K562 (cell line): Measurements from ENCODE around the gene DHX38. TPM values are rescaled to one million over a fixed set of nuclear protein-coding genes. Genes with fewer than 3 reads are reported as not detected.

Experiments
- ATAC-seq: fragments of 200-7000 bp; cut with Tn5 transposase; 3 replicates; pipeline ENCODE4 v1.9.1; 2020; ENCODE audit warnings: moderate library complexity
- BruUV-seq: library from RNA; stranded (reverse); fragments of 400-500 nt; replicated peaks from 2 replicates; lab custom pipeline; 2021; lab: Mats Ljungman, UMichigan
- CTCF ChIA-PET: fragments of 300-600 bp; formaldehyde crosslinking; extraction: SDS; loops from one replicate; lab custom pipeline; 2021; ENCODE audit warnings: low intra/inter-chr PET ratio; lab: Yijun Ruan, JAX
- POLR2A ChIA-PET: fragments of 300-600, 350-650 bp; sonication (Branson Sonifier 250); formaldehyde crosslinking; extraction: SDS; loops from one replicate; lab custom pipeline; 2021; ENCODE audit warnings: antibody characterized with exemption, inconsistent platforms; lab: Yijun Ruan, JAX
- DNase-seq, 4 experiments: peaks; one replicate each; pipeline versions ENCODE4 v3.0.0 to v3.0.0-alpha.2; 2011 to 2018; ENCODE audit warnings: low spot score in 3 of 4, mixed read lengths in 3 of 4; ENCODE audit errors: extremely low read depth in 1 of 4
- FAIRE-seq: peaks from 2 replicates; lab custom pipeline; 2011; peaks lifted over from hg19 to GRCh38; lab: Jason Lieb, UNC
- H2AFZ ChIP-seq: 2 replicates; pipeline ENCODE4 v1.6.0; 2011; ENCODE audit warnings: low read depth, low read length, control low read depth, inconsistent platforms
- H3K27ac ChIP-seq: fragments of 200-600 bp; 3 replicates; pipeline ENCODE4 v1.8.0; 2011; ENCODE audit warnings: low read depth, mild to moderate bottlenecking, control low read depth, inconsistent platforms, low read length, moderate library complexity, mixed read lengths; ENCODE audit errors: extremely low read depth
- H3K27me3 ChIP-seq, 2 experiments: fragments of 300-600 bp in 1 of 2; 2 replicates in 1 of 2; 3 replicates in 1 of 2; pipeline versions ENCODE4 v1.6.0 to v1.8.0; 2011; ENCODE audit warnings: inconsistent platforms in 2 of 2, low read length in 2 of 2, mild to moderate bottlenecking in 1 of 2, mixed read lengths in 1 of 2, moderate library complexity in 1 of 2; ENCODE audit not compliant: control insufficient read depth in 2 of 2, insufficient read depth in 2 of 2
- H3K36me3 ChIP-seq: fragments of 300-600 bp; 3 replicates; pipeline ENCODE4 v1.8.0; 2011; ENCODE audit warnings: mild to moderate bottlenecking, low read length, inconsistent platforms; ENCODE audit not compliant: control insufficient read depth, insufficient read depth
- H3K4me1 ChIP-seq, 2 experiments: fragments of 200-600 bp in 1 of 2; replicated peaks in 1 of 2; 2 replicates in 1 of 2; 3 replicates in 1 of 2; pipeline versions ENCODE4 v1.5.1 to v1.8.0; 2011; ENCODE audit warnings: inconsistent platforms in 2 of 2, low read length in 2 of 2, mild to moderate bottlenecking in 1 of 2, mixed read lengths in 1 of 2, moderate library complexity in 1 of 2; ENCODE audit not compliant: control insufficient read depth in 2 of 2, insufficient read depth in 2 of 2
- H3K4me2 ChIP-seq: 2 replicates; pipeline ENCODE4 v1.6.1; 2011; ENCODE audit warnings: low read length, control low read depth, inconsistent platforms, mixed read lengths; ENCODE audit not compliant: insufficient read depth
- H3K4me3 ChIP-seq: fragments of 200-600 bp; sonication (generic), shearing (Covaris generic); 2 replicates; pipeline ENCODE4 v1.5.1; 2016; ENCODE audit warnings: control low read depth, inconsistent platforms
- H3K79me2 ChIP-seq: fragments of 200-600 bp; 3 replicates; pipeline ENCODE4 v1.8.0; 2011; ENCODE audit warnings: low read length, inconsistent platforms; ENCODE audit not compliant: control insufficient read depth, insufficient read depth
- H3K9ac ChIP-seq, 2 experiments: 2 replicates each; pipeline versions ENCODE4 v1.6.0 to v1.6.1; 2011; ENCODE audit warnings: low read depth in 2 of 2, low read length in 2 of 2, control low read depth in 1 of 2, inconsistent platforms in 1 of 2, mild to moderate bottlenecking in 1 of 2, mixed read lengths in 1 of 2; ENCODE audit not compliant: insufficient read depth in 1 of 2
- H3K9me1 ChIP-seq: one replicate; pipeline ENCODE4 v1.6.0; 2011; ENCODE audit warnings: inconsistent platforms, mild to moderate bottlenecking, low read length, moderate library complexity; ENCODE audit not compliant: control insufficient read depth, insufficient read depth
- H3K9me3 ChIP-seq: replicated peaks from 2 replicates; pipeline ENCODE4 v1.5.1; 2011; ENCODE audit warnings: low read depth, low read length, inconsistent platforms; ENCODE audit not compliant: control insufficient read depth, insufficient read depth
- H4K20me1 ChIP-seq: replicated peaks from 2 replicates; pipeline ENCODE4 v1.6.1; 2011; ENCODE audit warnings: low read length, inconsistent platforms, mixed read lengths; ENCODE audit not compliant: control insufficient read depth, insufficient read depth
- ATF1 ChIP-seq, 2 experiments: fragments of 450-650 bp in 1 of 2; IDR thresholded peaks; 2 replicates each; pipeline ENCODE4 v1.6.1; 2016; ENCODE audit warnings: missing compliant biosample characterization in 1 of 2, missing genetic modification characterization in 1 of 2
- CBX8 ChIP-seq: fragments of 200-600 bp; sonication (generic); IDR thresholded peaks from 2 replicates; pipeline ENCODE4 v1.6.1; 2012; ENCODE audit warnings: borderline replicate concordance, mixed run types, low read depth, mild to moderate bottlenecking, moderate library complexity, mixed read lengths, low read length, control low read depth, inconsistent platforms; ENCODE audit not compliant: poor library complexity, severe bottlenecking; ENCODE audit errors: extremely low read depth
- HIVEP1 ChIP-seq: fragments of 250-450 bp; sonication (Bioruptor Pico); IDR thresholded peaks from 2 replicates; pipeline ENCODE4 v1.4.0; 2020; ENCODE audit warnings: mild to moderate bottlenecking
- HNRNPH1 ChIP-seq: fragments of 200-400 bp; formaldehyde crosslinking; optimal IDR thresholded peaks from 2 replicates; pipeline ENCODE3; 2017; ENCODE audit warnings: low read depth, mild to moderate bottlenecking, low read length, moderate library complexity
- MECOM ChIP-seq: fragments of 250-450 bp; sonication (Bioruptor Pico); IDR thresholded peaks from 2 replicates; pipeline ENCODE4 v1.8.0; 2022; ENCODE audit warnings: inconsistent platforms
- RCOR1 ChIP-seq, 2 experiments: IDR thresholded peaks; 2 replicates each; pipeline ENCODE4 v1.6.1; 2012; ENCODE audit warnings: low read depth in 2 of 2, low read length in 2 of 2, borderline replicate concordance in 1 of 2, improper control_type of control experiment in 1 of 2
- SIN3A ChIP-seq, 2 experiments: fragments of 150-350 bp in 1 of 2; IDR thresholded peaks; 2 replicates each; pipeline ENCODE4 v1.6.1; 2011 to 2016; ENCODE audit warnings: borderline replicate concordance in 2 of 2, low read depth in 2 of 2, low read length in 2 of 2, mild to moderate bottlenecking in 2 of 2, moderate library complexity in 2 of 2; ENCODE audit not compliant: control insufficient read depth in 1 of 2
- ZNF644 ChIP-seq: fragments of 200-800 bp; sonication (Bioruptor generic); IDR thresholded peaks from 2 replicates; pipeline ENCODE4 v1.6.1; 2016; ENCODE audit warnings: low read depth, missing genetic modification characterization, missing compliant biosample characterization
- in situ Hi-C: fragments of 300-500 bp; cut with MboI; formaldehyde crosslinking; loops from 4 replicates; pipeline ENCODE4 v1.15.0; 2018; ENCODE audit warnings: inconsistent platforms, mixed read lengths
- intact Hi-C: fragments of 100-400 bp; cut with micrococcal nuclease; formaldehyde crosslinking; loops from 2 replicates; pipeline ENCODE4 v1.14.2; 2022
- polyA plus RNA-seq, 8 experiments: library from polyadenylated mRNA; depleted of rRNA in 4 of 8; stranded (reverse) in 5 of 8; unstranded in 3 of 8; fragments of >200 nt; fragmentation: Nextera tagmentation in 2 of 8; fragmentation: Illumina TruSeq in 1 of 8; extraction: Ambion mirVana in 2 of 8; extraction: Trizol in 1 of 8; gene quantifications; 2 replicates each; pipeline versions ENCODE4 v1.2.1 to v1.2.3, GENCODE V29; 2011 to 2014; ENCODE audit warnings: inconsistent platforms in 1 of 8, missing spikeins in 1 of 8
- total RNA-seq, 7 experiments: library from RNA; depleted of rRNA in 6 of 7; stranded (reverse); fragments of >200 nt in 6 of 7; fragmentation: Illumina TruSeq in 2 of 7; extraction: Trizol in 2 of 7; gene quantifications; 2 replicates each; pipeline versions ENCODE4 v1.2.1 to v1.2.3, GENCODE V29; 2011 to 2021; ENCODE audit warnings: low replicate concordance in 1 of 7
- TF ChIP-seq, protein P1 (sequence below): sonication (generic); formaldehyde crosslinking; IDR thresholded peaks from 2 replicates; pipeline ENCODE4 v1.8.1; 2023; ENCODE audit warnings: mild to moderate bottlenecking, missing genetic modification reagents

DHX38 gene
- total and polyA plus RNA-seq, 9 of the 15 experiments (the other 6 are each of a cell fraction or from before 2014, with no cell fraction given), result 2.8 to 76.8 (median 40.8) TPM

DNA sequence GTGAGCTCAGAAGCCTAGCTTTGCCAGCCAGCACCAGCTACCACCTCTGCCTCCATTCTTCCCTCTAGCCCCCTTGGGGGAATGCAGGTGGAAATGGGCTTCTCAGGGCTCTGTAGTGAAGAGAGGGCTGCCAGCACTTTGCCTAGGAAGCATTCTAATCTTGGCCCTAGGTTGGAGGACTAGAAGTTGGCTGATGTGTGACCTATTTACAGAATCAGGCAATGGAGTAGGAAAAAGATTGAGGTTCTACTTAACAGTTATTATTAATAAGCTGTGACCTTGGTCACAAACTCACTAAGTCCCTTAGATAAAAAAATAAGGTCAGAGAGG, 19.9 kb downstream of the DHX38 start:
- intact Hi-C loops, result no loop called here
- no TSS peak for BruUV-seq
- peaks cover 4% of the 10 kb centered on the region for H3K9me1 ChIP-seq
- ATAC-seq (no peak), DNase-seq (no peak), FAIRE-seq (no peak)
- H3K79me2 ChIP-seq, result no peaks in the 10 kb centered on the region
- H3K4me3 ChIP-seq, result no peak overlapping the region
- no peak overlapping the region for H3K27ac ChIP-seq
- H3K9me3 ChIP-seq, result no peaks in the 10 kb centered on the region
- H3K27me3 ChIP-seq, result peaks cover 0 to 3% of the 10 kb centered on the region in 2 experiments; a peak in 1 of 5 replicates
- TF ChIP-seq RCOR1 (IDR thresholded peaks at IDR 0.05; ENCODE audit: borderline replicate concordance in 1 of 2, low read depth in 2 of 2, low read length in 2 of 2) (no peak), SIN3A (IDR thresholded peaks at IDR 0.05; ENCODE audit: borderline replicate concordance in 2 of 2, control insufficient read depth in 1 of 2, low read depth in 2 of 2, low read length in 2 of 2) (no peak), ZNF644 (tag) (no peak), ATF1 (CRISPR knock-in tag; IDR thresholded peaks at IDR 0.05) (no peak), ATF1 (tag; IDR thresholded peaks at IDR 0.05) (no peak), HNRNPH1 (no peak), MECOM (CRISPR knock-in tag) (no peak), HIVEP1 (CRISPR knock-in tag) (no peak), CBX8 (no peak)
- TF ChIP-seq, protein P1, sequence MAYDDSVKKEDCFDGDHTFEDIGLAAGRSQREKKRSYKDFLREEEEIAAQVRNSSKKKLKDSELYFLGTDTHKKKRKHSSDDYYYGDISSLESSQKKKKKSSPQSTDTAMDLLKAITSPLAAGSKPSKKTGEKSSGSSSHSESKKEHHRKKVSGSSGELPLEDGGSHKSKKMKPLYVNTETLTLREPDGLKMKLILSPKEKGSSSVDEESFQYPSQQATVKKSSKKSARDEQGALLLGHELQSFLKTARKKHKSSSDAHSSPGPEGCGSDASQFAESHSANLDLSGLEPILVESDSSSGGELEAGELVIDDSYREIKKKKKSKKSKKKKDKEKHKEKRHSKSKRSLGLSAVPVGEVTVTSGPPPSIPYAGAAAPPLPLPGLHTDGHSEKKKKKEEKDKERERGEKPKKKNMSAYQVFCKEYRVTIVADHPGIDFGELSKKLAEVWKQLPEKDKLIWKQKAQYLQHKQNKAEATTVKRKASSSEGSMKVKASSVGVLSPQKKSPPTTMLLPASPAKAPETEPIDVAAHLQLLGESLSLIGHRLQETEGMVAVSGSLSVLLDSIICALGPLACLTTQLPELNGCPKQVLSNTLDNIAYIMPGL (CRISPR knock-in tag), result no peak
- no peak overlapping the region for H3K9ac ChIP-seq
- peaks cover 40% of the 10 kb centered on the region; the same call in 2 of the 3 replicates for H3K36me3 ChIP-seq
- H3K4me1 ChIP-seq, result peaks cover 4 to 16% of the 10 kb centered on the region in 2 experiments; a peak in 3 of 5 replicates
- CTCF ChIA-PET, result no interaction called here
- no peak overlapping the region for H2AFZ ChIP-seq
- in situ Hi-C loops, result no loop called here
- POLR2A ChIA-PET, result interaction anchor here (0.5 to 1.2 kb wide), 2 partner anchors 11 to 14 kb away, joined by 3 read pairs; no protein-coding TSS in a partner anchor
- no peaks in the 10 kb centered on the region for H4K20me1 ChIP-seq
- H3K4me2 ChIP-seq, result no peak overlapping the region
